Measurements from ENCODE around the gene MTTP.

GRCh38 chr4:99653916-99654315, 79.3 kb downstream of the MTTP start:
- TF ChIP-seq CTCF (IDR thresholded peaks at IDR 0.05; ENCODE audit: poor library complexity) (no peak), EZH2 (IDR thresholded peaks at IDR 0.05; ENCODE audit: borderline replicate concordance) (no peak), EZH2phosphoT487 (IDR thresholded peaks at IDR 0.05; ENCODE audit: low read depth, severe bottlenecking, unreplicated experiment) (no peak)

Measured in hepatocyte (in vitro differentiated cells).